Uterus (tissue), 4 donors: ENCODE results near the gene ADAP1. TPM values are rescaled to one million over a fixed set of nuclear protein-coding genes. Genes with fewer than 3 reads are reported as not detected.

Source experiments
- DNase-seq, 2 donors: peaks; one replicate each; pipeline ENCODE4 v3.0.0-alpha.2; 2019 to 2020
- H3K27ac ChIP-seq, 2 donors: fragments of 200-600 bp; sonication (generic); 1 replicate in 1 of 2; 2 replicates in 1 of 2; pipeline ENCODE4 v1.5.1; 2016 to 2018
- H3K27me3 ChIP-seq, 2 donors: fragments of 200-600 bp; sonication (generic); one replicate each; pipeline ENCODE4 v1.5.1; 2018 to 2019; ENCODE audit warnings: control low read depth in 1 of 2
- H3K36me3 ChIP-seq, 2 donors: fragments of 200-600 bp; sonication (generic); one replicate each; pipeline ENCODE4 v1.5.1; 2019; ENCODE audit warnings: control low read depth in 1 of 2
- H3K4me1 ChIP-seq, 2 donors: fragments of 200-600 bp; sonication (generic); one replicate each; pipeline ENCODE4 v1.5.1; 2018 to 2019; ENCODE audit warnings: control low read depth in 1 of 2
- H3K4me3 ChIP-seq, 2 donors: fragments of 200-600 bp; sonication (generic); 1 replicate in 1 of 2; 2 replicates in 1 of 2; pipeline ENCODE4 v1.5.1; 2018 to 2019; ENCODE audit warnings: mild to moderate bottlenecking in 1 of 2
- H3K9me3 ChIP-seq, 2 donors: fragments of 200-600 bp; sonication (generic); one replicate each; pipeline ENCODE4 v1.5.1; 2019; ENCODE audit warnings: control low read depth in 1 of 2
- POLR2A ChIP-seq, 2 donors: fragments of 450-650 bp; IDR thresholded peaks; one replicate each; pipeline ENCODE4 v1.6.1; 2016; ENCODE audit warnings: antibody characterized with exemption in 2 of 2, mild to moderate bottlenecking in 1 of 2, moderate library complexity in 1 of 2
- intact Hi-C: fragments of 100-400 bp; cut with DNase I; formaldehyde crosslinking; loops from one replicate; pipeline ENCODE4 v1.15.1; 2023; ENCODE audit warnings: low total_unique reads
- total RNA-seq, 4 donors: library from RNA; depleted of rRNA in 3 of 4; stranded (reverse); fragments of >200 nt in 3 of 4; gene quantifications; one replicate each; pipeline versions ENCODE4 v1.1.0 to v1.2.4, GENCODE V29; 2014 to 2023
- TF ChIP-seq, protein P1 (sequence below), 4 experiments: fragments of 200-600 bp in 2 of 4; fragments of 450-650 bp in 2 of 4; sonication (generic) in 2 of 4; IDR thresholded peaks; one replicate each; pipeline ENCODE4 v1.5.1; 2016 to 2019; ENCODE audit warnings: antibody characterized with exemption in 4 of 4, mild to moderate bottlenecking in 2 of 4, moderate library complexity in 1 of 4
- donor health status: DM: yes; HTN: yes; CAD: no.

Gene ADAP1
- total RNA-seq, 4 donors from 2014 or later = 3.2 to 17.4 (median 10.9) TPM

DNA sequence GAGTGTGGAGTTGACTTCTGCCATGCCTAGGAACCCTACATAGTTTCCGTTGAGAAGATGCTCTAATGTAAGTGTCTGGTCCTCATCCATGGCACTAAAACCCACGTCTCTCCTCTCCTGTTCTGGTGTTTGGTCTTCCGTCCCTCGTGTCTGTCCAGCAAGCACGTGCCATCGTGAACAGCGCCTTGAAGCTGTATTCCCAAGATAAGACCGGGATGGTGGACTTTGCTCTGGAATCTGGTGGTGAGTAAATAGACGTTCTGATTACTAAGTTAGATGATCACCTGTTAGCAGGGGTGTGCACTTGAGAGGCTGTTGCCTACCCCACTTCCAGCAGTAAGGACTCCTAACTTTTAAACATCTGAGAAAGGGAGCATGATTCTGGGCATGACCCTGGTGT lies 93.3 kb downstream of the ADAP1 start:
- intact Hi-C loops = no loop called here
- H3K36me3 ChIP-seq = no peaks in the 10 kb centered on the region

DNA sequence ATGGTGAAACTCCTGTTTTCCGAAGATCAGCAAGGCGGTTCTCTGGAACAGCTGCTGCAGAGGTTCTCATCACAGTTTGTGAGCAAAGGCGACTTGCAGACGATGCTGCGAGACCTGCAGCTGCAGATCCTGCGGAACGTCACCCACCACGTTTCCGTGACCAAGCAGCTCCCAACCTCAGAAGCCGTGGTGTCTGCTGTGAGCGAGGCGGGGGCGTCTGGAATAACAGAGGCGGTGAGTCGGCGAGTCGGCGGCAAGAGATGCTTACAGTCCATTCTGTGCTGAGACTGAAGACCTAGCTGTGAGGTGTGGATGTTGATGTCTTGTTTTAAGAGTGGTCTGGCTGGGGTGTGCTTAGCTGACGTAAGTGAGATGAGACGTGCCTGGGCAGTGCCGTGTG lies 94.3 kb downstream of the ADAP1 start:
- Histone ChIP-seq H3K4me1 (no peaks in the 10 kb centered on the region), H3K27me3 (no peaks in the 10 kb centered on the region), H3K4me3 (no peak overlapping the region), H3K27ac (no peak overlapping the region), H3K36me3 (no peaks in the 10 kb centered on the region), H3K9me3 (no peaks in the 10 kb centered on the region)
- TF ChIP-seq, protein P1, sequence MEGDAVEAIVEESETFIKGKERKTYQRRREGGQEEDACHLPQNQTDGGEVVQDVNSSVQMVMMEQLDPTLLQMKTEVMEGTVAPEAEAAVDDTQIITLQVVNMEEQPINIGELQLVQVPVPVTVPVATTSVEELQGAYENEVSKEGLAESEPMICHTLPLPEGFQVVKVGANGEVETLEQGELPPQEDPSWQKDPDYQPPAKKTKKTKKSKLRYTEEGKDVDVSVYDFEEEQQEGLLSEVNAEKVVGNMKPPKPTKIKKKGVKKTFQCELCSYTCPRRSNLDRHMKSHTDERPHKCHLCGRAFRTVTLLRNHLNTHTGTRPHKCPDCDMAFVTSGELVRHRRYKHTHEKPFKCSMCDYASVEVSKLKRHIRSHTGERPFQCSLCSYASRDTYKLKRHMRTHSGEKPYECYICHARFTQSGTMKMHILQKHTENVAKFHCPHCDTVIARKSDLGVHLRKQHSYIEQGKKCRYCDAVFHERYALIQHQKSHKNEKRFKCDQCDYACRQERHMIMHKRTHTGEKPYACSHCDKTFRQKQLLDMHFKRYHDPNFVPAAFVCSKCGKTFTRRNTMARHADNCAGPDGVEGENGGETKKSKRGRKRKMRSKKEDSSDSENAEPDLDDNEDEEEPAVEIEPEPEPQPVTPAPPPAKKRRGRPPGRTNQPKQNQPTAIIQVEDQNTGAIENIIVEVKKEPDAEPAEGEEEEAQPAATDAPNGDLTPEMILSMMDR (IDR thresholded peaks at IDR 0.05) = no peak
- TF ChIP-seq POLR2A (IDR thresholded peaks at IDR 0.05) = no peak
- DNase-seq = no peak
- intact Hi-C loops = no loop called here

More for the DNA sequence above, 93.3 kb downstream of the ADAP1 start:
- H3K27me3 ChIP-seq = no peaks in the 10 kb centered on the region
- H3K27ac ChIP-seq = no peak overlapping the region
- H3K4me3 ChIP-seq = no peak overlapping the region
- DNase-seq = no peak
- H3K4me1 ChIP-seq = no peaks in the 10 kb centered on the region
- no peaks in the 10 kb centered on the region for H3K9me3 ChIP-seq
- TF ChIP-seq, protein P1 (IDR thresholded peaks at IDR 0.05) = no peak
- TF ChIP-seq POLR2A (IDR thresholded peaks at IDR 0.05) = no peak

DNA sequence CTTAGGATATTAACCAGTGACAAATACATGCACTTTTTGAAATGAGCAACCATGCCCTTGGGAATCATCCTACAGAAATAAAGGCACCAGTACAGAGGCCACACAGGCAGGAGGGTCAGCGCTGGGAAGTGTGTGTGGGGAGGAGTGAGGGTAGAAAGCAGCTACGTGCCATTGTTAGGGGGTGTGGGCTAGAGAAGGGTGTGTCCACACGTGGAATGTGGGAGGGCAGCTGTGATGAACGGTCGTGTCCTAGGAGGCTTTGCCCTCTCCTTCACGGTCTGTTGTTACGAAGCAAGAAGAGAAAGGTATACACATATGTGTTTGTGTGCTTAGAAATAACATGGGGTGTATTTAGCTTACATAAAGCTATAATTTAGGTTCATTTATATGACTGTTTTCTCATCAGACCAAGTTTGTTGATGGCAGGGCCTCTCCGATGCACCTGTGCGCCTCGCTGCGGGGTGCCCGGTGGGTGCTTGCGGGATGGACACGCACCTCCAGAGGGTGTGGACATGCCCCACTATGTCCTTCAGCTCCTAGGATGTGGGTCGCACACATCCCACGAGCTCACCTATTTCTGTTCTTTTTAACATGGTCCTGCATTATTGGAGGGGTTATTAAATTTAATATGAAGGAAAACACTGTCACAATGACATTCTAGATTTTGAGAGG lies 95.0 kb downstream of the ADAP1 start:
- Histone ChIP-seq H3K27ac (no peak overlapping the region), H3K27me3 (no peaks in the 10 kb centered on the region)
- intact Hi-C loops = no loop called here

DNA sequence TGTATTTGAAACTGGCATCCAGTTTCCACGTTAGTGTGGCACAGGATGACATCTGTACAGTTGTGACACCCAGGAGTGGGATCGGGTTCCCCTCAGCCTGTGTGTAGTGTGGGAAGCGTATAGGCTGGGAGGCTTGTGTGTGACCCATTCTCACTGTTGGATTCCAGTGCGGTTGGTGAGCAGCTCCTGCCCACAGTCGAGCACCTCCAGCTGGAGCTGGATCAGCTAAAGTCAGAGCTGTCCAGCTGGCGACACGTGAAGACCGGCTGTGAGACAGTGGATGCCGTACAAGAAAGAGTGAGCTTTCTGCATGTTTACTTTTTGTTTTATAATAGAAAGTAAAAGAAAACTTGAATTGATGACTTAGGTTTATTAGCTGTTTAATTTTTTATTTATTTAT lies 96.8 kb downstream of the ADAP1 start:
- intact Hi-C loops = no loop called here
- no peaks in the 10 kb centered on the region for H3K36me3 ChIP-seq
- H3K4me3 ChIP-seq = no peak overlapping the region
- DNase-seq = no peak
- no peak overlapping the region for H3K27ac ChIP-seq
- H3K27me3 ChIP-seq = no peaks in the 10 kb centered on the region
- no peak for TF ChIP-seq POLR2A (IDR thresholded peaks at IDR 0.05)
- TF ChIP-seq, protein P1 (IDR thresholded peaks at IDR 0.05) = no peak
- no peaks in the 10 kb centered on the region for H3K4me1 ChIP-seq
- no peaks in the 10 kb centered on the region for H3K9me3 ChIP-seq

More for the DNA sequence above, 95.0 kb downstream of the ADAP1 start:
- TF ChIP-seq POLR2A (IDR thresholded peaks at IDR 0.05) = no peak
- TF ChIP-seq, protein P1 (IDR thresholded peaks at IDR 0.05) = no peak
- DNase-seq = no peak
- Histone ChIP-seq H3K4me1 (no peaks in the 10 kb centered on the region), H3K36me3 (no peaks in the 10 kb centered on the region), H3K4me3 (no peak overlapping the region), H3K9me3 (no peaks in the 10 kb centered on the region)

DNA sequence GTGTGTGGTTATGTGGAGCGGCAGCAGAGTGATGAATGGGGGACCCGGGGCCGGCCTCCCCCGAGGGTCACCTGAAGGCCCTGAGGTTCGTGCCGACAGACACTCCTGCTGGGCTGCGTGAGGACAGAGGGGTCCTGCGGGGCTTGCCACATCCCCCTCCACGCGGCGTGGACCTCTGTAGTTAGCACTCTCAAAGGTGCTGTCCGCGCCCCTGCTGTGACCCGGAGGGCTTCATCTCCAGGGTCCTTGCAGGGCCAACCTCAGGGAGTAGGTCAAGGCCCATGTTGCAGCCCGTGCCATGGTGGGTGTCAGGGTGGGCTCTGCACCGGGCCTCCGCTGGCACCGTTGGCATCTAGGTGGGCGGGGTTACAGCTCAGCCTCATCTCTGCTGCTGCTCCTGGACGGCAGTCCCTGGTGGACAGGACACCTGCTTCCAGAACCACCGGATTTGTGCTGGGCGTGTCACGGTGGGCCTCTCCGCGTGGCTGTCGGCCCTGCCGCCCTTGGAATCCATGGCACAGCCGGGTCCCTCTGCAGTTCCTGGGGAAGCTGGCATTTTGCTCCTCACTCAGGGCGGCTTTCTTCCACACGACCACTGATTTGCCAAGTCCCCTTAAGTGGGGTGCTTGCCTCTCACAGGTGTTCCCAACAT lies 97.9 kb downstream of the ADAP1 start:
- H3K27ac ChIP-seq = no peak overlapping the region
- no peaks in the 10 kb centered on the region for H3K4me1 ChIP-seq
- TF ChIP-seq, protein P1 (IDR thresholded peaks at IDR 0.05) = no peak
- TF ChIP-seq POLR2A (IDR thresholded peaks at IDR 0.05) = no peak
- no peak overlapping the region for H3K4me3 ChIP-seq
- no peaks in the 10 kb centered on the region for H3K36me3 ChIP-seq
- no peaks in the 10 kb centered on the region for H3K27me3 ChIP-seq
- intact Hi-C loops = no loop called here
- DNase-seq = no peak
- no peaks in the 10 kb centered on the region for H3K9me3 ChIP-seq
